NCI-H187 (cell line): ENCODE data around the gene CD14.
"Not testable (repeated sequence)": the region's sequence is repeated elsewhere in the genome, so short reads cannot be mapped to it uniquely, and the experiment has no call there.

Experiments used
- DNase-seq, 2 experiments: peaks; one replicate each; lab custom pipeline; 2025; lab: John Stamatoyannopoulos, UW

The CD14 gene

DNA sequence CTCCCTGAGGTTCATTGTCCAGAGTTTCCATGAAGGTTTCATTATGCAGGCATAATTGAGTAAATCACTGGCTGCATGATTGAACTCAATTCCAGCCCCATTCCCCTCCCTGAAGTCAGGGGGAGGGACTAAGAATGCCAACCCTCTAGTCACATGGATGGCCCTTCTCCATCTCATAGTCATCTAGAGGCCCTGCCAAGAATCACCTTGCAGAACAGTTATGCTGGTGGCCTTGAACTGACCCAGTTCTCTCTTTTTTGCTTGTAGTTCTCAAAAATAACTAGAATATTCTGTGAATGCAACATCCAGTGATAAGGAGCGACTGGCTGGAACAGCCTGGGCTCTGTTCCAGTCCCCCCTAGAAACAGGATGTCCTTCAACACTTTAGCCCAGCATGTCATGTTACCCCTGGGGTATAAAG lies 36.6 kb downstream of the CD14 start:
- no peak for DNase-seq

DNA sequence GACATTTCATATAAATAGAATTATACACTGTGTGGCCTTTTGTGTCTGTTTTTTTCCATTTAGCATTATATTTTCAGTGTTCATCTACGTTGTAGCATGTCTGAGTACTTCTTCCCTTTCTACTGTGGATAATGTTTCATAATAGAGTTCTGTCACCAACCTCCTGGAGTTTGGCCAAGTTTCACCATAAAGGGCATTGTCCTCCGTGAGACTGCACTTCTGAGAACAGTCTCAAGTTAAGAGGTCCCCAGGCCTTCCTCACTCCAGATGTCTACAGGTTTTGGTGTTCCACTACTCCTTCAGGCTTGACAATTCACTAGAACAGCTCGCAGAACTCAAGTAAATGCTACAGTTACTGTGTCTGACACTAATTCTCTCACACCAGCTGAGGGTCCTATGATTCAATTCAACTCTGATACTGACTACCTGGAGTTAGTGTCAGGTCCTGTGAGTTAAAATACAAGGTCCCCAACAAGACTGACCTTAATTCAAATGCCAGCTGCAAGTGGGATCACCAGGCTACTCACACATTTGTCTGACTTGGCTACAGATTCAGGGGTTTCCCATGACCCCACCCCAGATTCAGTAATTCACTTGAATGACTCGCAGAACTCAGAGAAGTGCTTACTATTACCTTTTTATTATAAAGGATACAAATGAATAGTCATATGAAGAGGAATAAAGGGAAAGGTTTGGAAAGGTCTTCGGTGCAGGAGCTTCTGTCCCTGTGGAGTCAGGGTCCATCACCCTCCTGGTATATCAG lies 37.3 kb downstream of the CD14 start:
- no peak for DNase-seq

DNA sequence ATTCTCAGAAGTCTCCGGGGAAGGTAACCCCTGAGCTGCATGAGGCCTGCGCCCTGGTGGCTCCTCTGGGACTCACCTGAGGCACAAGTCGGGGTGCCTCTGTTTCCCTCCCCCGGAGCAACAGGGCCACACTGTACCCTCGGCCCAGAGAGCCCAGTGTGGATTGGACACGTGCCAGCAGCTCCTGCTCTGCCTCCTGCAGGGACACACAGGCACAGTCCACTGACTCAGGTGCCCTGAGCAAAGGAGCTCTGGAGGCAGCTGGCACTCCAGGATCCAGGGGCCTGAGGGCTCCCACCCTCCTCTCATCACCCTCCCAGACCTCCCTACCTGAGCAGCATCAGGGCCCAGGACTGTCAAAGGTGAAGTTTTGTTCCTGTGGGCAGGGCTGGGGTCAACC lies 38.8 kb downstream of the CD14 start:
- DNase-seq: no peak

DNA sequence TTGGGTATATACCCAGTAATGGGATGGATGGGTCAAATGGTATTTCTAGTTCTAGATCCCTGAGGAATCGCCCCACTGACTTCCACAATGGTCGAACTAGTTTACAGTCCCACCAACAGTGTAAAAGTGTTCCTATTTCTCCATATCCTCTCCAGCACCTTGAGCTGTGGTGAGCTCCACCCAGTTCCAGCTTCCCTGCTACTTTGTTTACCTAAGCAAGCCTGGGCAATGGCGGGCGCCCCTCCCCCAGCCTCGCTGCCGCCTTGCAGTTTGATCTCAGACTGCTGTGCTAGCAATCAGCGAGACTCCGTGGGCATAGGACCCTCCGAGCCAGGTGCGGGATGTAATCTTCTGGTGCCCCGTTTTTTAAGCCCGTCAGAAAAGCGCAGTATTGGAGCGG lies 39.9 kb downstream of the CD14 start:
- not testable (repeated sequence) for DNase-seq

DNA sequence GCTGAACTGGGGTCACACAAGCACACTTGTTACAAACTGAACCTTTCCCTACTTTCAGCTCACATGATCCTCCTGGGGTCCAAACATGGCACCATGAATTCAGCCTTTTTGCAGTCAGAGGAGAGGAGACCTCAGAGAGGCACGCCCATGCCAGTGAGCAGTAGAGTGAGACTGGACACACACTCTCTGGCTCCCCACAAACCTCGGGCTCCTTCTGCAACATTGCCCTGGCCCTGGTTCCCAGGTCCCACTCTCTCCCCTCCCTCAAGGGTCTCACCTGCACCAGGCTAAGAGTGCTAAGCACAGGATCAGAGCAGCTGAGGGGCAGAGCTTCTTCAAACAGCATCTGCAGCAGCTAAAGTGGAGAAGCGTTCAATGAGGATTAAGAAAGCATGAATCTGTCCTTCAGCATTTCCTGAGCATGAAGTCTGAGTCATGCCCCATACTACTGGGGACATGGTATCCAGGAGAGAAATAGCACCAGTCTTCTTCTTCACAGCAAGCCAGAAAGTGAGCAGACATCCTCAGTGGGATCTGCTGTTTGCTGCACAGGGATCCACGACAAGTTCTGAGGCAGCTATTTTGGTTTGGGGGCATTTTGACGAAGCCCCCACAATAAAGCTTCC lies 41.1 kb downstream of the CD14 start:
- no peak for DNase-seq

DNA sequence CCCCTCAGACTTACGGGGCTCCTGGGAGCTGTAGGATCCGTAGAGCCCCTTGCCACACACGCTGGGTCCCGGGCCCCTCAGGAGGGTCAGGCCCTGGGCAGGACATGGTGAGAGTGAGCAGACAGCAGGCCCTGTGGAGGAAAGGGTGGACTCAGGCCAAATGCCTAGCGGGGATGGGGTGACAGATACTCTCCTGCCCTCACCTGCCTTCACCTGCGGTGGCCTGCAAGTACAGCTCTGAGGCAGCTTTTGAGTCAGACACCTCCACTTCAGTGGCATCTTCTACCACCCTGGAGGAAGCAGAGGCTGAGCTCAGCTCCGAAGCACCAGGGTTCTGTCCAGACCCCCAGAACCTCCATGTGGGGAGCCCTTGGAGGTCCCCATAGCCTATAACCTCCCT lies 42.1 kb downstream of the CD14 start:
- no peak for DNase-seq

DNA sequence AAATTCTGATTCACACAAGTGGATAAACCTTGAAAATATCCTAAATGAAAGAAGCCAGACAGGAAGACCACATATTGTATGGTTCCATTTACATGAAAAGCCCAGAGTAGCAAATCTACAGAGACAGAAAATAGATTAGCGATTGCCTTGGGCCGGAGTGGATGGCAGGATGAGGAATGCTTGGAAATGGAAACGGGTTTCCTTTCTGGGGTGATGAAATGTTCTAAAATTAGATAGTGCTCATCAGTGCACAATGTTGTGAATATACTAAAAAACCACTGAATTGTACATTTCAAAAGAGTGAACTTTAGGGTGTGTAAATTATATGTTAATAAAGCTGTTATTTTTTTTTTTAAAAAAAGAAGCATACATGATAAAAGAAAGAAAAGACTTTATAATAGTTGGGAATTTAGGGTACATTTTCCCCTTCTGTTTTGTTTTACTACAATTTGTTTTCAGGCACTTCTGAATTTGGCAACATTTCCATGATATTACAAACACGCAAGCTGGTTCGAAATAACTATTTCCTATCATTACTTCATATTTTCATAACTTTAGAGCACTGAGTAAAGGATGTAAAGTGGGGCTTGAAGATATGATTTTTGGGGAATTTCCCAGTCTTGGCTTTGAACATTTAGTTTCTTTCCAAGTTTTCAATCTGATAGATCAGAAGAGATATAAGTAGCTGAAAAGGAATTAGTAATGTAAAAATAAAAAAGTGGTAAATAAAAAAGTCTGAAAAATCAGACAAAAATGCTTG lies 44.5 kb downstream of the CD14 start:
- DNase-seq: no peak

DNA sequence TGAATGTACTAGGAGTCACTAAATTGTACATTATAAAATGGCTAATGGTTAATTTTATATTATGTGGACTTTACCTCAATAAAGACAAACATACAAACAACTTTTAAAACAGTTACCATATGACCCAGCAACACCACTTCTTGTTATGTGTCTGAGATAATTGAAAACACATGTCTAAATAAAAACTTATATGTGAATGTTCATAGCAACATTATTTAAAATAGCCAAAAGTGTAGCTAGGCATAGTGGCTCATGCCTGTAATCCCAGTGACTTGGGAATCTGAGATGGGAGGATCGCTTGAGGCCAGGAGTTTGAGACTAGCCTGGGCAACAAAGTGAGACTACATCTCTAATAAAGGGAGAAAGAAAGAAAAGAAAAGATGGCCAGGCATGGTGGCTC lies 45.5 kb downstream of the CD14 start:
- no peak for DNase-seq
